Measurements from ENCODE around the gene PCNX1.

DNA sequence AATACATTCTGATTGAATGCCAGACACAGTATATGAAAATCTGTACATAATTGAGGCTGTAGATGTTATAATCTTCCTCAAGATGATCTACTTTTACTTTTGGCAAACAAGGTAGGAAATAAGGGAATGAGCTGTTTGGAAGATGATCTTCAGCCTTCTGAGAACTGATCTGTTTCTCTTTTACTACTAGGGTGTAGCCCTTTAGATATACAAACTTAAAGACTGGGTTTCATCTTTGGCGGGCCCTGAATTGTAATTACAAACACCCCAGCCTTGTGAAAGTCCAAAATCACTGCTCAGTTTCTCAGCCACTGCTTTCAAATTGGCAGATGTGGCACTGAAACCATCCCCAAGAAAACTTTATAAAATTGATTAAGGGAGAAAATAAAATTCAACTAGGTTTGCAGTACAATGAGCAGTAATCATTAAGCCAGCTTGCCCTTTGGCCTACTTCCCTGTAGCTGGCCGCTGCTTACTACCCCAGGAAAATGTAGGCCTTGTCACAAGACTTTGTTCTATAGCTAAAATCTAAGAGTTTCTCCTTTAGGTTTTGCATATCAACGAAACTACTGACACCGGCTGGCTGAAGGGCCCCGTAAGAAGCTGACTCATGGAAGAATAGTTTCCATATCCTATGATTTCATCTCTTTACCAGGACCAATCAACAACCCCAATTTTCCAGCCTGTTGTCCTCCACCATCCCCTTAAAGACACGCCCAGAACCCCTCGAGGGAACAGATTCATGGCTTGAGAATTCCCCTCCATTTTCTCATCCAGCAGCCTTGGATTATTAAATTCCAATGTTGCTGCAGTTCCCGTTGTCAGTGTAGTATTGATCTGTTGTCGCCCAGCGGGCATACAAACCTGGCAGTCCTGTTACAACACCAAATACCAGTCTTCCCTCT lies 210.8 kb downstream of the PCNX1 start:
- TF ChIP-seq, protein P1, sequence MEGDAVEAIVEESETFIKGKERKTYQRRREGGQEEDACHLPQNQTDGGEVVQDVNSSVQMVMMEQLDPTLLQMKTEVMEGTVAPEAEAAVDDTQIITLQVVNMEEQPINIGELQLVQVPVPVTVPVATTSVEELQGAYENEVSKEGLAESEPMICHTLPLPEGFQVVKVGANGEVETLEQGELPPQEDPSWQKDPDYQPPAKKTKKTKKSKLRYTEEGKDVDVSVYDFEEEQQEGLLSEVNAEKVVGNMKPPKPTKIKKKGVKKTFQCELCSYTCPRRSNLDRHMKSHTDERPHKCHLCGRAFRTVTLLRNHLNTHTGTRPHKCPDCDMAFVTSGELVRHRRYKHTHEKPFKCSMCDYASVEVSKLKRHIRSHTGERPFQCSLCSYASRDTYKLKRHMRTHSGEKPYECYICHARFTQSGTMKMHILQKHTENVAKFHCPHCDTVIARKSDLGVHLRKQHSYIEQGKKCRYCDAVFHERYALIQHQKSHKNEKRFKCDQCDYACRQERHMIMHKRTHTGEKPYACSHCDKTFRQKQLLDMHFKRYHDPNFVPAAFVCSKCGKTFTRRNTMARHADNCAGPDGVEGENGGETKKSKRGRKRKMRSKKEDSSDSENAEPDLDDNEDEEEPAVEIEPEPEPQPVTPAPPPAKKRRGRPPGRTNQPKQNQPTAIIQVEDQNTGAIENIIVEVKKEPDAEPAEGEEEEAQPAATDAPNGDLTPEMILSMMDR (IDR thresholded peaks at IDR 0.05): no peak
- TF ChIP-seq POLR2A (IDR thresholded peaks at IDR 0.05): no peak
- no peak for TF ChIP-seq EP300 (IDR thresholded peaks at IDR 0.05)

Data from tibial nerve (tissue), 4 donors.